ENCODE measurements around the gene TMEM167B. TPM values are rescaled to one million over a fixed set of nuclear protein-coding genes. Genes with fewer than 3 reads are reported as not detected.

The TMEM167B gene
- total RNA-seq, 1 donor from 2014 or later = 13.1 TPM

- H3K4me3 ChIP-seq (ENCODE audit: low read depth, low read length) = no peak overlapping the region
- DNase-seq (ENCODE audit: low read depth) = no peak
- TF ChIP-seq CTCF (conservative IDR thresholded peaks at IDR 0.05; ENCODE audit: low read depth, low read length) = no peak
Observed at GRCh38 chr1:109080441-109081082, 10.0 kb upstream of the TMEM167B start.

GRCh38 chr1:109083501-109083900 lies 7.1 kb upstream of the TMEM167B start:
- no peak for DNase-seq (ENCODE audit: low read depth)
- no peak overlapping the region for H3K4me3 ChIP-seq (ENCODE audit: low read depth, low read length)
- TF ChIP-seq CTCF (conservative IDR thresholded peaks at IDR 0.05; ENCODE audit: low read depth, low read length) = no peak

GRCh38 chr1:109083923-109084322 lies 6.6 kb upstream of the TMEM167B start:
- DNase-seq (ENCODE audit: low read depth) = no peak
- no peak for TF ChIP-seq CTCF (conservative IDR thresholded peaks at IDR 0.05; ENCODE audit: low read depth, low read length)
- H3K4me3 ChIP-seq (ENCODE audit: low read depth, low read length) = no peak overlapping the region

GRCh38 chr1:109084563-109085517 lies 5.7 kb upstream of the TMEM167B start:
- TF ChIP-seq CTCF (conservative IDR thresholded peaks at IDR 0.05; ENCODE audit: low read depth, low read length) = no peak
- DNase-seq (ENCODE audit: low read depth) = no peak
- H3K4me3 ChIP-seq (ENCODE audit: low read depth, low read length) = no peak overlapping the region

- TF ChIP-seq CTCF (conservative IDR thresholded peaks at IDR 0.05; ENCODE audit: low read depth, low read length) = peak; percentile 78
Observed at GRCh38 chr1:109089242-109090015, 1.1 kb upstream of the TMEM167B start.

GRCh38 chr1:109091078-109091838 lies 694 bp downstream of the TMEM167B start:
- no peak for DNase-seq (ENCODE audit: low read depth)
- TF ChIP-seq CTCF (conservative IDR thresholded peaks at IDR 0.05; ENCODE audit: low read depth, low read length) = no peak
- H3K4me3 ChIP-seq (ENCODE audit: low read depth, low read length) = peak overlapping the region; percentile 80

More at GRCh38 chr1:109089242-109090015, 1.1 kb upstream of the TMEM167B start:
- DNase-seq (ENCODE audit: low read depth) = no peak
- peak overlapping the region; percentile 80 for H3K4me3 ChIP-seq (ENCODE audit: low read depth, low read length)

Data from epithelial cell of proximal tubule (primary cell).